ENCODE data around the gene ADH1B. TPM values are rescaled to one million over a fixed set of nuclear protein-coding genes. Genes with fewer than 3 reads are reported as not detected.
"Not testable (repeated sequence)": the region's sequence is repeated elsewhere in the genome, so short reads cannot be mapped to it uniquely, and the experiment has no call there.

The ADH1B gene
- total RNA-seq = not detected

- H3K27ac Mint-ChIP-seq = no peak within 1 kb of the TSS
- ATAC-seq (replicated peaks in 1 of 2) (no peak), DNase-seq (no peak)
- H3K9me3 Mint-ChIP-seq = no peaks in the 10 kb centered on the region
- H3K27me3 Mint-ChIP-seq (ENCODE audit: low read depth) = no peaks in the 10 kb centered on the region
- H3K4me1 Mint-ChIP-seq (ENCODE audit: low read depth) = no peaks in the 10 kb centered on the region
- no peaks in the 10 kb centered on the region for H3K36me3 Mint-ChIP-seq (ENCODE audit: insufficient read depth in 2 of 2)
- no peak within 1 kb of the TSS for H3K4me3 Mint-ChIP-seq
Observed at GRCh38 chr4:99321241-99322191, at the start of gene ADH1B. ADH1B (minus strand) TSS chr4:99321401; CDS start chr4:99321331, 70 bp downstream.

GRCh38 chr4:99367817-99368216 is 46.6 kb upstream of the ADH1B start:
- not testable (repeated sequence) for H3K4me3 Mint-ChIP-seq; H3K36me3 Mint-ChIP-seq (ENCODE audit: insufficient read depth in 2 of 2); ATAC-seq (replicated peaks in 1 of 2); H3K9me3 Mint-ChIP-seq; H3K27ac Mint-ChIP-seq; H3K4me1 Mint-ChIP-seq (ENCODE audit: low read depth); DNase-seq
- H3K27me3 Mint-ChIP-seq (ENCODE audit: low read depth) = peaks cover 13% of the 10 kb centered on the region

GRCh38 chr4:99366491-99366890 is 45.3 kb upstream of the ADH1B start:
- H3K9me3 Mint-ChIP-seq = no peaks in the 10 kb centered on the region
- no peak overlapping the region for H3K4me3 Mint-ChIP-seq
- DNase-seq = no peak
- H3K4me1 Mint-ChIP-seq (ENCODE audit: low read depth) = no peaks in the 10 kb centered on the region
- H3K27ac Mint-ChIP-seq = no peak overlapping the region
- no peak for ATAC-seq (replicated peaks in 1 of 2)
- H3K36me3 Mint-ChIP-seq (ENCODE audit: insufficient read depth in 2 of 2) = no peaks in the 10 kb centered on the region
- H3K27me3 Mint-ChIP-seq (ENCODE audit: low read depth) = peaks cover 13% of the 10 kb centered on the region

GRCh38 chr4:99362768-99363167 is 41.6 kb upstream of the ADH1B start:
- Mint-ChIP-seq H3K27ac (no peak overlapping the region), H3K27me3 (ENCODE audit: low read depth) (peaks cover 6% of the 10 kb centered on the region), H3K4me1 (ENCODE audit: low read depth) (no peaks in the 10 kb centered on the region)

GRCh38 chr4:99361899-99362275 is 40.7 kb upstream of the ADH1B start:
- DNase-seq = no peak
- Mint-ChIP-seq H3K4me3 (no peak overlapping the region), H3K36me3 (ENCODE audit: insufficient read depth in 2 of 2) (no peaks in the 10 kb centered on the region), H3K27me3 (ENCODE audit: low read depth) (peaks cover 6% of the 10 kb centered on the region), H3K27ac (no peak overlapping the region), H3K9me3 (no peaks in the 10 kb centered on the region), H3K4me1 (ENCODE audit: low read depth) (no peaks in the 10 kb centered on the region)
- ATAC-seq (replicated peaks in 1 of 2) = no peak

More at GRCh38 chr4:99362768-99363167, 41.6 kb upstream of the ADH1B start:
- H3K9me3 Mint-ChIP-seq = no peaks in the 10 kb centered on the region
- H3K4me3 Mint-ChIP-seq = no peak overlapping the region
- ATAC-seq (replicated peaks in 1 of 2) (no peak), DNase-seq (no peak)
- H3K36me3 Mint-ChIP-seq (ENCODE audit: insufficient read depth in 2 of 2) = no peaks in the 10 kb centered on the region

GRCh38 chr4:99361268-99361898 is 40.2 kb upstream of the ADH1B start:
- H3K27me3 Mint-ChIP-seq (ENCODE audit: low read depth) = peaks cover 8% of the 10 kb centered on the region
- H3K4me3 Mint-ChIP-seq = no peak overlapping the region
- no peaks in the 10 kb centered on the region for H3K9me3 Mint-ChIP-seq
- ATAC-seq (replicated peaks in 1 of 2) (no peak), DNase-seq (no peak)
- H3K4me1 Mint-ChIP-seq (ENCODE audit: low read depth) = peaks cover 5% of the 10 kb centered on the region
- no peak overlapping the region for H3K27ac Mint-ChIP-seq
- H3K36me3 Mint-ChIP-seq (ENCODE audit: insufficient read depth in 2 of 2) = no peaks in the 10 kb centered on the region

- DNase-seq (no peak), ATAC-seq (replicated peaks in 1 of 2) (no peak)
- peaks cover 0 to 3% of the 10 kb centered on the region in 2 donors for H3K36me3 Mint-ChIP-seq (ENCODE audit: insufficient read depth in 2 of 2)
- H3K4me3 Mint-ChIP-seq = no peak overlapping the region
- H3K27ac Mint-ChIP-seq = no peak overlapping the region
- peaks cover 0 to 3% of the 10 kb centered on the region in 2 donors for H3K9me3 Mint-ChIP-seq
- peaks cover 25% of the 10 kb centered on the region for H3K27me3 Mint-ChIP-seq (ENCODE audit: low read depth)
- peaks cover 11% of the 10 kb centered on the region for H3K4me1 Mint-ChIP-seq (ENCODE audit: low read depth)
Observed at GRCh38 chr4:99359480-99360204, 38.4 kb upstream of the ADH1B start.

GRCh38 chr4:99357948-99358347 is 36.7 kb upstream of the ADH1B start:
- Mint-ChIP-seq H3K36me3 (ENCODE audit: insufficient read depth in 2 of 2) (peaks cover 0 to 3% of the 10 kb centered on the region in 2 donors), H3K9me3 (peaks cover 0 to 5% of the 10 kb centered on the region in 2 donors), H3K27ac (no peak overlapping the region), H3K4me1 (ENCODE audit: low read depth) (peaks cover 11% of the 10 kb centered on the region), H3K27me3 (ENCODE audit: low read depth) (peaks cover 25% of the 10 kb centered on the region), H3K4me3 (no peak overlapping the region)
- DNase-seq (no peak), ATAC-seq (replicated peaks in 1 of 2) (no peak)

- DNase-seq (no peak), ATAC-seq (replicated peaks in 1 of 2) (peak in 1 of 2 donors; percentile 7)
- Mint-ChIP-seq H3K27ac (no peak overlapping the region), H3K4me3 (no peak overlapping the region), H3K36me3 (ENCODE audit: insufficient read depth in 2 of 2) (peaks cover 0 to 3% of the 10 kb centered on the region in 2 donors), H3K4me1 (ENCODE audit: low read depth) (peaks cover 11% of the 10 kb centered on the region), H3K9me3 (peaks cover 0 to 5% of the 10 kb centered on the region in 2 donors), H3K27me3 (ENCODE audit: low read depth) (peaks cover 25% of the 10 kb centered on the region)
Observed at GRCh38 chr4:99356992-99357391, 35.8 kb upstream of the ADH1B start.

GRCh38 chr4:99356149-99356548 is 34.9 kb upstream of the ADH1B start:
- Mint-ChIP-seq H3K4me3 (peak overlapping the region in 1 of 2 donors; percentile 46), H3K27me3 (ENCODE audit: low read depth) (peaks cover 26% of the 10 kb centered on the region), H3K4me1 (ENCODE audit: low read depth) (peaks cover 11% of the 10 kb centered on the region)
- DNase-seq = peak; percentile 1 to 18
- not testable (repeated sequence) for H3K36me3 Mint-ChIP-seq (ENCODE audit: insufficient read depth in 2 of 2); ATAC-seq (replicated peaks in 1 of 2); H3K9me3 Mint-ChIP-seq; H3K27ac Mint-ChIP-seq

- H3K4me1 Mint-ChIP-seq (ENCODE audit: low read depth) = peaks cover 11% of the 10 kb centered on the region
- H3K27ac Mint-ChIP-seq = no peak within 1 kb of the TSS
- peaks cover 0 to 3% of the 10 kb centered on the region in 2 donors for H3K36me3 Mint-ChIP-seq (ENCODE audit: insufficient read depth in 2 of 2)
- ATAC-seq (replicated peaks in 1 of 2) (no peak), DNase-seq (no peak)
- peaks cover 0 to 5% of the 10 kb centered on the region in 2 donors for H3K9me3 Mint-ChIP-seq
- peaks cover 35% of the 10 kb centered on the region for H3K27me3 Mint-ChIP-seq (ENCODE audit: low read depth)
- no peak within 1 kb of the TSS for H3K4me3 Mint-ChIP-seq
Observed at GRCh38 chr4:99352602-99353537, 31.7 kb upstream of the ADH1B start, which contains the start of gene ADH1C. ADH1C (minus strand) TSS chr4:99352746; CDS start chr4:99352675, 71 bp downstream.

- Mint-ChIP-seq H3K4me1 (ENCODE audit: low read depth) (peaks cover 7% of the 10 kb centered on the region), H3K27ac (no peak overlapping the region), H3K27me3 (ENCODE audit: low read depth) (peaks cover 34% of the 10 kb centered on the region), H3K36me3 (ENCODE audit: insufficient read depth in 2 of 2) (peaks cover 0 to 3% of the 10 kb centered on the region in 2 donors), H3K4me3 (no peak overlapping the region), H3K9me3 (peaks cover 0 to 5% of the 10 kb centered on the region in 2 donors)
- no peak for ATAC-seq (replicated peaks in 1 of 2)
- no peak for DNase-seq
Observed at GRCh38 chr4:99351487-99351886, 30.3 kb upstream of the ADH1B start.

All from activated T-cell treated with anti-CD3 and anti-CD28 coated beads, Interleukin-2, amount 50 U/mL, for 72 hours (primary cell).